PC-9 (cell line): Measurements from ENCODE around the gene SAMD1.

Source experiments
- CTCF ChIP-seq: fragments of 200-600 bp; sonication (generic); conservative IDR thresholded peaks from 2 replicates; pipeline ENCODE4 v1.6.1; 2017; ENCODE audit warnings: mixed run types, antibody characterized with exemption, mild to moderate bottlenecking, moderate library complexity
- EZH2 ChIP-seq: fragments of 200-600 bp; sonication (generic); IDR thresholded peaks from 2 replicates; pipeline ENCODE4 v1.8.0; 2017; ENCODE audit warnings: antibody characterized with exemption, low read depth

- no peak for TF ChIP-seq CTCF
- TF ChIP-seq EZH2 = no peak
These were observed 28.6 kb downstream of the SAMD1 start, which contains the start of gene PALM3 for GRCh38 chr19:14061751-14062557.
